Stimulated activated CD8-positive, alpha-beta memory T cell treated with anti-CD3 and anti-CD28 coated beads, Interleukin-7, amount 100 ng/mL, for 24 hours (primary cell): ENCODE results near the gene RGS9.
A peak's percentile ranks its signal among the peaks of the same experiment; 100 is the strongest.
"Not testable (repeated sequence)": the region's sequence is repeated elsewhere in the genome, so short reads cannot be mapped to it uniquely, and the experiment has no call there.

Experiments used
- DNase-seq: peaks from one replicate; pipeline ENCODE4 v3.0.0-alpha.2; 2020; ENCODE audit warnings: low read depth

RGS9 gene

DNA sequence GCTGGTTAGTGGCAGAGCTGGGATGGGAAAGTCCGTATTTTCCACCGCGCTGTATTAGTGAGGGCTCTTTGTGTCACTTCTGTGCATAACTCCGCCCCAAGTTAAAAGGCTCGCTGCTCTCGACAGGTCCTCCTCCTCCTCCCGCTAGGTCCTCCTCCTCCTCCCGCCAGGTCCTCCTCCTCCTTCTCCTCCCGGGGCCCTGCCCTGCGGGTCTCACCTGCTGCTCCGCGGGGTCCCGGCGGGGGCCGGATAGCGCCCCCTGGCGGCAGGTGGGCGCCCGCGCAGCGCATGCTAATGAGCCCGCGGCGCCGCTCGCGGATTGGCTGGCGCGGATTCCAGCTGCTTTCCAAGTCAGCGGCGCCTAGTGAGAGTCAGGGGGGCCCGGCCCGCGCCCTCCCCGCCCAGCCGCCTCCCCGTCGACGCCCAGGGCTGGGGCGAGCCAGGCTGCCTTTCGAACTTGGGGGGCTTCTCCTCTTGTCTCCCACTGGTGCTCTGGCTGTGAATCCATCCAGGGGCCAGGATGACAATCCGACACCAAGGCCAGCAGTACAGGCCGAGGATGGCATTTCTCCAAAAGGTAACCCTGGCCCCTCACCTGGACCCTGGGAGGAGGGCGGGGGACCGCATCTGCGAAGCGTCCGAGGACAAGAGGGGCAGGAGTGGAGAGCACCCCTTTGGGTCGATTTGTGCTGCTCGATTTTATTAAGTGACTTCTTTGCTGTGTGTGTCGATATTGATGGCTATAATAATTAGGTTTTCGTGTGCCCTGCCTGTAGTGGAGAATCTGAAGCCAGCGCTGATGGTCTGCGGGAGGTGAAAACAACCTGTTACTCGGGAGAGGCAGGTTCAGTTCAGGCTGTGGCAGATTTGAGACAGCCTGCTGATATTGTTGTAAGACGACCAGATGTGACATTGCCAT lies at the start of gene RGS9:
RGS9 (plus strand) TSS at position 350 of the 919 bp plus-strand sequence; CDS start at position 521, 171 bp downstream.
- peak; percentile 61 for DNase-seq

DNA sequence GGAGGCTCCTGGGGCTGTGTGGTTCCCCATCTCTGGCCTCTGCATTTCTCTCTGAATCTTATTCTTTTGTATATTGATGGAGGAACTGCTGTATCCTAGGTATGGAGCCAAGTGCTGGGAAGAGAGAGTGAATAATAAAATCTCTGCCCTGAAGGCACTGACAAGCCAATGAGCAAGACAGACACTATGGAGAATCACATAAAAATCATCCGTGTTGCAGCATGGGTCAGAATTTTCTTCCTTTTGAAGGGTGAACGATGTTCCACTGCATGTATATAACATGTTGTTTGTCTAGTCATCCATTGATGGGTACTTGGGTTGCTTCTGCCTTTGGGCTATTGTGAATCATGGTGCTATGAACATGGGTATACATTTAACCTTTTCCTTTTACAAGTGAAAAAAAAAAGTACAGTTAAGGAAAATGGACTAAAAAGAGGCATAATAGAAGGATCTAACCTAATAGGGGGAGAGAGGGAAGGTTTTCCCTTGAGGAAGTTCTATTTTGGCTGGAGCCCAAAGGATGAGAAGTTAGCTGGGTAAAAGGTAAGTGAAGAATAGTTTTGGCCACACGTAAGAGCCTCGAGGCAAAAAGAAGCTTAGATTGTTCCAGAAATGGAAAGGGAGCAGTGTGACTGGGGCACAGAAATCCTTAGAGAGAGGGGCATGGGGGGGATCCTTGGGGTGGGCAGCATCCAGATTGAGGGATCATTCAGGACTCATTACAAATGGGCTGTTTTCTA lies 48.4 kb upstream of the RGS9 start:
- no peak for DNase-seq

DNA sequence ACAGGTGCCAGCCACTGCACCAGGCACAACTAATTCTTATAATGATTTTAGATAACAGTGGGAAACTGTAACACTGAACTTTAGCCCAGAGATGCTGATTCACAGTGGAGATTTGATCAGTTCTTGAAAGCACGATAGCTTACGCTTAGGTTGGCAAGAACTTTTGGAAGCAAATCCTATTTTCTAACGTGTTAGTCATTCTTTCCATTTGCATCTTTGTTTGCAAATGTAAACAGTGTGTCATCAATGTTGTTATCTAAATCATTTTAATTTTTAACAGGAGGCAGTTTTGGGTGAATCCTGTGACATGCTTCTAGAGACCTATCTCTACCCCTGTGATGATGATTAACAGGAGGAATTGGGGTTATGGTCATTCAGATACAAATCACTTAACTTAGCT lies 44.9 kb upstream of the RGS9 start:
- no peak for DNase-seq

DNA sequence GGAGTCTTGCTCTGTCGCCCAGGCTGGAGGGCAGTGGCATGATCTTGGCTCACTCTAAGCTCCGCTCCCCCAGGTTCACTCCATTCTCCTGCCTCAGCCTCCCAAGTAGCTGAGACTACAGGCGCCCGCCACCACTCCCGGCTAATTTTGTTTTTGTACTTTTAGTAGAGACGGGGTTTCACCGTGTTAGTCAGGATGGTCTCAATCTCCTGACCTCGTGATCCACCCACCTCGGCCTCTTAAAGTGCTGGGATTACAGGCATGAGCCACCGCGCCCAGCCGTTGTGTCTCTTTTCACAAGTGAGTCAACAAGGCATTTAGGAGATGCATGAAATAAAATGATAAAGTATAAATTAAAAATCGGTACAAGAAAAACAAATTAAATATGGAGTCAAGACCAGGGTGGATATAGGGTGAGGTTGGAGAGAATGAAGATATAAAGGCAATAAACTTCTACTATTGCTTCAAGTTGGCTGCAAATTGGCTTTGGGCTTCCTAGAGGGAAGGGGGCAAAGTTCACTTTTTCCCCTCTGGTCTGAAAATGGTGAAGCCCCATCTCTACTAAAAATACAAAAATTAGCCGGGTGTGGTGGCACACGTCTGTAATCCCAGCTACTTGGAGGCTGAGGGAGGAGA lies 44.3 kb upstream of the RGS9 start:
- DNase-seq = not testable (repeated sequence)

DNA sequence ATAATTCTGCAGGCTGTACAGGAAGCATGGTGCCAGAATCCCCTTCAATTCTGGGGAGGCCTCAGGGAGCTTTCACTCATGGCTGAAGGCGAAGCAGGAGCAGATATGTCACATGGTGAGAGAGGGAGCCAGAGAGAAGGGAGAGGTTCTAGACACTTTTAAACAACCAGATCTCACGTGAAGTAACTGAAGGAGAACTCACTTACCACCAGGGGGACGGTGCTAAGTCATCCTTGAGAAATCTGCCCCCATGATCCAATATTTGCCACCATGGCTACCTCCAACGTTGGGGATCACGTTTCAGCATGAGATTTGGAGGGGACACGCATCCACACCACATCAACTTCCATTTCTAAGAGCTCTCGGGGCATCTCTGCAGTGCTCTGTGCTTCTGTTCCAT lies 43.2 kb upstream of the RGS9 start:
- DNase-seq = no peak

DNA sequence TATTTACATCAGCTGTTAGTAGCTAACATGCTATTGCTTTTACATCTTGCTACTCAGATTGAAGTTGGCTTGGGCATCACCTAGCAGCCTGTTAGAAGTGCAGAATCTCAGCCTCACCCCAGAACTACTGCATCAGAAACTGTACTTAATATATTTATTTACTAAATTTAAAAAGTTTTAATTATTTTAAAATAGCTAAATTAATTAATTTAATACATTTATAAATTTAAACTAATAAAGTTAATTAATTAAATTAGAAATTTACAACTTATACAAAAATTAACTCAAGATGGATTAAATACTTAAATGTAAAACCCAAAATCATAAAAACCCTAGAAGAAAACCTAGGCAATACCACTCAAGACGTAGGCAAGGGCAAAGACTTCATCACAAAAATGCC lies 41.7 kb upstream of the RGS9 start:
- no peak for DNase-seq

DNA sequence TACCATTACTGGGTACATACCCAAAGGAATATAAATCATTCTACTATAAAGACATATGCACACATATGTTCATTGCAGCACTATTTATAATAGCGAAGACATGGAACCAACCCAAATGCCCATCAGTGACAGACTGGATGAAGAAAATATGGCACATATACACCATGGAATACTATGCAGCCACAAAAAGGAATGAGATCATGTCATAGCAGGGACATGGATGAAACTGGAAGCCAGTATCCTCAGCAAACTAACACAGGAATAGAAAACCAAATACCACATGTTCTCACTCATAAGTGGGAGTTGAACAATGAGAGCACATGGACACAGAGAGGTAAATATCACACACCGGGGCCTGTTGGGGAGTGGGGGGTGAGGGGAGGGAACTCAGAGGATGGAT lies 40.8 kb upstream of the RGS9 start:
- DNase-seq = not testable (repeated sequence)

DNA sequence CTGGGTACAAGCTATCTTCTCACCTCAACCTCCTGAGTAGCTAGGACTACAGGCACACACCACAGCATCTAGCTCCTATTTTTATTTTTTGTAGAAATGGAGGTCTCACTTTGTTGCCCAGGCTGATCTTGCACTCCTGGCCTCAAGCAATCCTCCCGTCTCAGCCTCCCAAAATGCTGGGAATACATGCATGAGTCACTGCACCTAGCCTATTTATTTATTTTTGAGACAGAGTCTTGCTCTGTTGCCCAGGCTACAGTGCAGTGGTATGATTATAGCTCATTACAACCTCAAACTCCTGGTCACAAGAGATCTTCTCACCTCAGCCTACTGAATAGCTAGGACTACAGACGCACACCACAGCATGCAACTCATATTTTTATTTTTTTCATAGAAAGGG lies 40.1 kb upstream of the RGS9 start:
- DNase-seq = no peak

DNA sequence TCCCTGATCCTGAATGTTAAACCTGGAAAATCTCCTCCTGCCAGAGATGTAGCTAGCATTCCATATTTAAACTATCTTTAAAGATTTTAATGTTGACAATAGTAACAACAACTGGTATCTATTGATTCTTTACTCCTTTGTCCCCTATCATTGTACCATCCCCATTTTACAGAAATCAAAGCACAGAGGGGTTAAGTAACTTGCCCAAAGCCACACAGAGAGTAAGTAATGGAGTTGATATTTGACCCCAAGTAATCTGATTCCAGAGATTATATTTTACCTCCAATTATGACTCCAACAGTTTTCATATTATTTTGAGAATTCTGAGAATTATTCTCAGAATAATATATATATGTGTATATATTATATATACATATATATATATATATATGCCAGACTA lies 37.7 kb upstream of the RGS9 start:
- no peak for DNase-seq

DNA sequence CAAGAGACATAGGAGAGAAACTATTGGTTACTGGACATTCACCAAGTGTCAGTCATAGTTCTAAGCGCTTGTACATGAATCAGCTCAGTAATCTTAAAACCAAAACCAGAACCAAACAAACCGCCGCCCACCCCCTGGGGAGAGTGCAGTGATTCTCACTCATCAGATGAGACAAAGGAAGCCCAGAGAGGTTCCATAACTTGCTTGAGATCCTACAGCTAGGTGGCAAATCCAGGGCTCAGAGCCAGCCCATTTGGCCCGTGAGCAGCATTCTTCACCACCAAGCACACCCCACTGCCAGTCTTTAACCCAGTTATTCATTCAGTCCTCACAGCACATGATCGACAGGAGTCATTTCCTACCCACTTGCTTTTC lies 37.2 kb upstream of the RGS9 start:
- DNase-seq = peak; percentile 61

DNA sequence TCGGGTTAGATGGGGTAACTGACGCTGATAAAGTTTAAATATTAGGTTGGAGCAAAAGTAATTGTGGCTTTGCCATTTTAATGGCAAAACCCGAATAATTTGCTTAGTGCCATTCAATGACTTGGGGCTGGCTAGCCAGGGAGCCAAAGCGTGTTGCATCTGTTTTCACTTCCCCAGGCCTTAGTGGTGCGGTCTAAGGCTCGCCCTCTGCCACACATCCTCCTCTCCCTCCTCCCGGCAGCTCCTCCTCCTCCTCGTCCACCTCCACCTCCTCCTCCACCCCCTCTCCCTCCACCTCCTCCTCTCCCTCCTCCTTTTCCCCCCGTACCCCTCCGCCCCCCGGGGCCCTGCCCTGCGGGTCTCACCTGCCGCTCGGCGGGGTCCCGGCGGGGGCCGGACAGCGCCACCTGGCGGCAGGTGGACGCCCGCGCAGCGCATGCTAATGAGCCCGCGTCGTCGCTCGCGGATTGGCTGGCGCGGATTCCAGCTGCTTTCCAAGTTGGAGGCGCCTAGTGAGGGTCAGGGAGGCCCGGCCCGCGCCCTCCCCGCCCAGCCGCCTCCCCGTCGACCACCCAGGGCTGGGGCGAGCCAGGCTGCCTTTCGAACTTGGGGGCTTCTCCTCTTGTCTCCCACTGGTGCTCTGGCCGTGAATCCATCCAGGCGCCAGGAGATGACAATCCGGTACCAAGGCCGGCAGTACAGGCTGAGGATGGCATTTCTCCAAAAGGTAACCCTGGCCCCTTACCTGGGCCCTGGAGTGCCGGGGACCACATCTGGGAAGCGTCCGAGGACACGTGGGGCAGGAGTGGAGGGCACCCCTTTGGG lies 36.6 kb upstream of the RGS9 start:
- peak; percentile 46 for DNase-seq

DNA sequence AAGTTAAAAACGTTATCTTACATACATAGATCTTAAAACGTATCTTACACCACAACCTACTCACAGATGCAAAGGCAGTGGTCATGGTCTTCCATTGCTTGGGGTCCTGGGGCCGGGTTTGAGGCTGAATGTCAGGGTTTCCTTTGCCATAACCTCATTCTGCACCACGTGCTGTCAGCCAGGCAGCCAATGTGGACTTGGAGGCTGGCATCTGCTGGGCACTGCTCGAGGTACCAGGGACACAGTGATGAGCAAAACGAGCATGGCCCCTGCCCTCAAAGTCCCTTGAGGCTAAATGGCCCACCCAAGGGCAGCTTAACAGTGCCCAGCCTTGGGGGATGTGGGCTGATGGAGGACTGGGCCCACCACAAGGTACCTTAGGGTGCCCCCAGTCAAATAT lies 35.8 kb upstream of the RGS9 start:
- no peak for DNase-seq

DNA sequence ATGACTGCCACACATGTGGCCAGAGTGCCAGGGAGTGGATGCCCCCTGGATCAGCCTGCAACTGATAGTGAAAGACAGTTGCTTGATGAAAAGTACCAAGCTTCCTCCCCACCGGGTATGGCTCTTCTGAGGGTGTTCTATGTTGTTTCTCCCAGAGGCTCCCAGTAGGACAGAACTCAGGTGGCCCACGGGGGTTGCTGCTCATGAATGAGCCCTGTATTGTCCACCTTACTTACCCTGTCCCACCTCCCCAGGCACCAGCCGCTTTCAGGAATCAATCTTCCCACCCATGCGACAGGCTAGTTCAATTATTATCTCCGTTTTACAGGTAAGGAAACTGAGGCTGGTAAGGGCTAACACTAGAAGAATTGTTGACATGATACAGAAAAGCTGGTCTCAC lies 34.9 kb upstream of the RGS9 start:
- no peak for DNase-seq

DNA sequence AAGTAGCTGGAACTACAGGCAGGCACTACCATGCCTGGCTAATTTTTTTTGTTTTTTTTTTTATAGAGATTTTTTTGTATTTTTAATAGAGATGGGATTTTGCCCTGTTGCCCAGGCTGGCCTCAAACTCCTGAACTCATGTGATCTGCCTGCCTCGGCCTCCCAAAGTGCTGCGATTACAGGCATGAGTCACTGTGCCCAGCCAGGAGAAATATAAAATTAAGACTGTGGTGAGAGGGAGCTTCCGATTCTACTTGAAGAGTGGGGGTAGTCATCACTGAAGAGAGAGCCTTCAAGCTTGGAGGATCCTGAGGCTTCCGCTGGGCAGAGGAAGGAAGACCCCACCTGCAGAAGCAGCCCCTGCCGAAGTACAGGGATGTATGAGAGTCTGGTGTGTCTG lies 34.4 kb upstream of the RGS9 start:
- DNase-seq = no peak

DNA sequence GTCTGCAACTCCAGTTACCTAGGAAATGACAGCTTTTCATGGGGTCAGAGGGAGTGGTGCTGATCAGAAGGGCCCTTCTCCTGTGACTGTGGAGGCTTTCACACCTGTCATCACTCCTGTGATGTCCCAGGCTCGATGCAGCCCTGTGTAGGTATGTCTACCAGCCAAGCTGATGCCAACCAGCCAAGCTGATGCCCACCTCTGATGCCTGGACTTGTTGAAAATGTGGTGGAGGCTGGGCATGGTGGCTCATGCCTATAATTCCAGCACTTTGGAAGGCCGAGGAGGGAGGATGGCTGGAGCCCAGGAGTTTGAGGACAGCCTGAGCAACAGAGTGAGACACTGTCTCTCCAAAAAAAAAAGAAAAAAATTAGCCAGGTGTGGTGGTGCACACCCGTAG lies 33.7 kb upstream of the RGS9 start:
- DNase-seq = no peak

DNA sequence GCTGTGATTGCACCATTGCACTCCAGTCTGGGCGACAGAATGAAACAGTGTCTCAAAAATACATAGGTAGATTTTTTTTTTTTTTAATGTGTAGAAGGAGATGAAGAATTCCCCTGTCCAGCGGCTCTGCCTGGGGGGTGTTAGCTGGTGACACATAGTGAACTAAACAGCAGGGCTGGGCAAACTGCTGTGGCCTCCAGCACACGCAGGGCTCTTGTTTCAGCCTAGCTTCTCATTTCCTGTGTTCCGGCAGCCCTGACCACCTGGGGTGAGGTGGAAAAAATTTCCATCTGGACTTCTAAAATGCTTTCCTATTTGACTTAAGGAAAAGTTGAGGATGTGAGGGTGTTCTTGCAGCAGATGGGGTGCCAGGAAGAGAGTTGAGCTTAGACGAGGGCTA lies 33.3 kb upstream of the RGS9 start:
- DNase-seq = no peak

DNA sequence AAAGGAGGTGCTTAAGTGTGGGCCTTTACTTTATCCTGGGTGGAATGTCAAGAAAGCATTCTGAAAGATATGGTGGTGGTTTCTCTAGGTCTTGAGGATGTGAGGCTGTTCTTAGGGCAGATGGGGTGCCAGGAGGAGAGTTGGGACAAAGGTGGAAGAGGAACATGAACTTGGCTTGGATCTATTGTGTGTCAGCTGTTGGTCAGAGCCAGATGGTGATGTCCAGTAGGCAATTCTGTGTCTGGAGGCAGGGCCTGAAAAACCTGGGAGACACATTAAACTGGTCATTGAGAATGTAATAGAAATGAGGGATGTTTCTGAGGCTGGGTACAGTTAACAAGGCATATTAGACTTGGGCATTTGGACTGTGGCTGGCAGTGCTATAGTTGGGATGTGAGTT lies 32.6 kb upstream of the RGS9 start:
- DNase-seq = no peak

DNA sequence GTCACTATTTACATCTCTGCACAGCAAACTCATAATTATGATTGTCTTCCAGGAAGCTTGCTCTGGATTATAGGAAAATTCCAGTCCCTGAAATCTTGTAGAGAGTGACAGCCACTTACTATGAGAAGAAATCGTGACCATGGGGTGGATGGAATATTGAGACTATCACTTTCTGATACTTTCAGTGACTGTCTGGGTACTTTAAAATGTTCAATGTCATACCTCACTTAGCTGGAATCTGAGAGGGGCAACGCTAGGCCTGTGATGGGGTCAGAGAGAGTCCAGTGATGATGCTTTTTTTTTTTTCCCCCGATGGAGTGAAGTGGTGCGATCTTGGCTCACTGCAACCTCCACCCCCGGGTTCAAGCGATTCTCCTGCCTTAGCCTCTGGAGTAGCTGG lies 32.2 kb upstream of the RGS9 start:
- DNase-seq = no peak

DNA sequence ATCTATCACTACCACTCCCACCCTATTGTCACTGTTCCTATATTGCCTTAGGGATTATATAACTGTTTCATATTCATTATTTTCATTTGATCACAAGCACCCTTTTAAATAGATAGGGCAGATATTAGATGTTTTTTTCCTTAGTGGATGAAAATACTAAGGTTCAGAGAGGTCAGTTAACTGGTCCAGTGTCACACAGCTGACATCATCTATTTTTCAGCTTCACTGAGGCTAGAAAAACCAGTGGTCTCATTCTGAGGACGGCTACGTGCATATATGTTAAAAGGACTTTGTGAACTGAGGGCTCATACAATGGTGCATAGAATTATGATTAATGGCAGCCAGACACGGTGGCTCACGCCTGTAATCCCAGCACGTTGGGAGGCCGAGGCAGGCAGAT lies 29.0 kb upstream of the RGS9 start:
- DNase-seq = no peak

DNA sequence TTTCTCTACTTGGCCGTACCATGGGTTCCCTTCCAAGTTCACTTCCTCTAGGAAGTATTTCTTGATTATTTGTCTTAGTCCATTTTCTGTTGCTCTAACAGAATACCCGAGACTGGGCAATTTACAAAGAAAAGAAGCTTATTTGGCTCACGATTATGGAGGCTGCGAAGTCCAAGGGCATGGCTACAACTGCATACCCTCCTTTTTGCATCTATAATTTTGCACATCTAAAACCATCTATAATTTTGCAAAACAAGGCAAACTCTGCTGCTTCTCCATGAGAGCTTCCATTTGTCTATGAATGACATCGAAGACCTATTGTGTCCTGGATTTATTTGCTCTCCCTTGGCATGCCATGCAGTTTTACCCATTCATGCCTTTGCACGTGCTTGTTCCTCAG lies 27.6 kb upstream of the RGS9 start:
- no peak for DNase-seq

DNA sequence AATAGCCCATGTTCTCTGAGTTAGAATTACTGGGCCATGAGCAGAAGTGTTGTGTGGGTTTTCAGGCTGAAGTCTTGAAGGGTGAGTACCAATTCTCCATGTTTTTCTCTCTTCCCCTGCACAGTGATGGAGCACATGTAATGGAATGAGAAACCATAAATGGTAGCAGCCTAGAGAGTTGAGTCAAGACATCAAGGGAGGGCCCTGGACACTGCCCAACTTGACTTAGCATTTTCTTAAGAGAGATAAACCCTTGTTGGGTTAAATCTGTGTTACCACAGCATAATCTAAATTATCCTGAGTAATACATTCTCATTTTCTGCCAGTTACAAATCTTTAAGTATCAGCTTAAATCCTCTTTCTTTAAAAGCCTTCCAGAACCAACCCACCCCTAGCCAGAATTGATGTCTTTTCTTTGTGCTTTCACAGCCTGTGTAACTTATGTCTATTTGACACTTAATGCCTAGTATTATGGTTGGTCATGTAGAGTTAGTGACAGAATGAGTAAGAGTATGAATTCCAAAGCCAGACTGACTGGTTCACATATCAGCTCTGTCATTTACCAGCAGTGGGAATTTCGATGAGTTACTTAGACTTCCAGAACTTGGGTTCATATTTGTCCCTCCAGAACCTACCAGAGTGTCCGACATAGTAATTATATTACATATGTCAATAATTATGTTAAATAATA lies 27.0 kb upstream of the RGS9 start:
- no peak for DNase-seq

DNA sequence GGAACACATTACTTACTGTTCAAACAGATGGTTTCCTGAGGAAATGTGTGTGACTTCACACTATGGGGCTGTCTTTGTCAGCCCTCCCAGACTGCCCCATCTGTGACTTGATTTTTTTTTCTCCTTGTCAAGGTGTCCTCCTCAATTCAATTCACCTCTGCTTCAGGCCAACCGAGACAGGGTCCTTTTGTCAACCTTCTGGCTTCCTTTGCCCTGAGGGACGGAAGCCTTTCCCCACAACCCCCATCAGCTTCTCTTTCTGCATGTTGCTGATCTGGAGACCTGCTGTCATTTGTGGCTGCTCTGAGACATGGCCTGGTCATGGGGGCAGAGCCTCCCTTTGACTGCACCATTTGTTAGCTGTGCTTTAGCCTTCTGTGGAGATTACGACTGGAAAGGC lies 21.3 kb upstream of the RGS9 start:
- DNase-seq = no peak
